ENCODE data around the gene GATC. TPM values are rescaled to one million over a fixed set of nuclear protein-coding genes. Genes with fewer than 3 reads are reported as not detected.

GATC gene
- total RNA-seq, 1 donor from 2014 or later, result 35.2 TPM

GRCh38 chr12:120474616-120474960, 28.3 kb downstream of the GATC start:
- no peak for ATAC-seq (ENCODE audit: low read depth)
- Mint-ChIP-seq H3K9me3 (no peaks in the 10 kb centered on the region), H3K4me1 (peaks cover 6% of the 10 kb centered on the region), H3K27ac (no peak overlapping the region), H3K36me3 (ENCODE audit: low read depth) (no peaks in the 10 kb centered on the region), H3K27me3 (no peaks in the 10 kb centered on the region), H3K4me3 (no peak overlapping the region)
- intact Hi-C loops (cut with micrococcal nuclease), result no loop called here
- ChIA-PET POLR2A (interaction anchor here (0.6 to 2.5 kb wide), 2 partner anchors 22 to 183 kb away, joined by 3 to 7 read pairs; partner anchors contain the start of gene DYNLL1), CTCF (no interaction called here)
- no peak for DNase-seq
- TF ChIP-seq CTCF (IDR thresholded peaks at IDR 0.05), result no peak

- H3K4me1 Mint-ChIP-seq, result no peaks in the 10 kb centered on the region
These were observed 29.4 kb downstream of the GATC start for GRCh38 chr12:120475643-120476042.

GRCh38 chr12:120479458-120479857, 33.2 kb downstream of the GATC start:
- Mint-ChIP-seq H3K36me3 (ENCODE audit: low read depth) (no peaks in the 10 kb centered on the region), H3K27ac (no peak overlapping the region), H3K4me1 (no peaks in the 10 kb centered on the region), H3K9me3 (no peaks in the 10 kb centered on the region), H3K4me3 (no peak overlapping the region), H3K27me3 (no peaks in the 10 kb centered on the region)
- intact Hi-C loops (cut with micrococcal nuclease), result no loop called here
- ChIA-PET CTCF (no interaction called here), POLR2A (no interaction called here)
- TF ChIP-seq CTCF (IDR thresholded peaks at IDR 0.05), result no peak
- ATAC-seq (ENCODE audit: low read depth) (no peak), DNase-seq (no peak)

More at GRCh38 chr12:120475643-120476042, 29.4 kb downstream of the GATC start:
- intact Hi-C loops (cut with micrococcal nuclease), result no loop called here
- ChIA-PET POLR2A (interaction anchor here (0.6 to 2.5 kb wide), 3 partner anchors 11 to 494 kb away, joined by 5 to 7 read pairs (median 6); partner anchors contain the start of gene DYNLL1), CTCF (no interaction called here)
- no peak overlapping the region for H3K27ac Mint-ChIP-seq
- TF ChIP-seq CTCF (IDR thresholded peaks at IDR 0.05), result no peak
- no peaks in the 10 kb centered on the region for H3K27me3 Mint-ChIP-seq
- H3K9me3 Mint-ChIP-seq, result no peaks in the 10 kb centered on the region
- no peak for DNase-seq
- no peaks in the 10 kb centered on the region for H3K36me3 Mint-ChIP-seq (ENCODE audit: low read depth)
- ATAC-seq (ENCODE audit: low read depth), result no peak
- no peak overlapping the region for H3K4me3 Mint-ChIP-seq

- Mint-ChIP-seq H3K27ac (no peak overlapping the region), H3K27me3 (no peaks in the 10 kb centered on the region), H3K4me3 (no peak overlapping the region), H3K36me3 (ENCODE audit: low read depth) (no peaks in the 10 kb centered on the region), H3K4me1 (no peaks in the 10 kb centered on the region), H3K9me3 (no peaks in the 10 kb centered on the region)
- ChIA-PET POLR2A (no interaction called here), CTCF (no interaction called here)
- no peak for ATAC-seq (ENCODE audit: low read depth)
- intact Hi-C loops (cut with micrococcal nuclease), result no loop called here
- TF ChIP-seq CTCF (IDR thresholded peaks at IDR 0.05), result no peak
- DNase-seq, result no peak
These were observed 34.0 kb downstream of the GATC start for GRCh38 chr12:120480211-120480610.

GRCh38 chr12:120481022-120481767, 35.0 kb downstream of the GATC start:
- Mint-ChIP-seq H3K36me3 (ENCODE audit: low read depth) (no peaks in the 10 kb centered on the region), H3K9me3 (no peaks in the 10 kb centered on the region), H3K4me3 (no peak overlapping the region), H3K27me3 (no peaks in the 10 kb centered on the region), H3K27ac (no peak overlapping the region), H3K4me1 (no peaks in the 10 kb centered on the region)
- DNase-seq (no peak), ATAC-seq (ENCODE audit: low read depth) (no peak)
- intact Hi-C loops (cut with micrococcal nuclease), result no loop called here
- CTCF ChIA-PET, result no interaction called here
- POLR2A ChIA-PET, result no interaction called here
- TF ChIP-seq CTCF (IDR thresholded peaks at IDR 0.05), result no peak

Measured in activated B cell treated with CpG ODN at 0.5 μM for 24 hours (primary cell).